Vagina (tissue), 2 donors: ENCODE data around the gene EXO5. TPM values are rescaled to one million over a fixed set of nuclear protein-coding genes. Genes with fewer than 3 reads are reported as not detected.

Experiments
- DNase-seq, 2 donors: peaks; one replicate each; pipeline ENCODE4 v3.0.0-alpha.2; 2017; ENCODE audit errors: extremely low spot score in 2 of 2
- H3K27ac ChIP-seq: fragments of 200-600 bp; sonication (generic); one replicate; pipeline ENCODE4 v1.5.1; 2019
- H3K27me3 ChIP-seq: fragments of 200-600 bp; sonication (generic); one replicate; pipeline ENCODE4 v1.5.1; 2019
- H3K36me3 ChIP-seq, 2 donors: fragments of 200-600 bp; sonication (generic); one replicate each; pipeline ENCODE4 v1.5.1; 2017 to 2019
- H3K4me1 ChIP-seq: fragments of 200-600 bp; sonication (generic); one replicate; pipeline ENCODE4 v1.5.1; 2019
- H3K4me3 ChIP-seq, 2 donors: fragments of 200-600 bp; sonication (generic); 1 replicate in 1 of 2; 2 replicates in 1 of 2; pipeline ENCODE4 v1.5.1; 2016 to 2019
- H3K9me3 ChIP-seq: fragments of 200-600 bp; sonication (generic); one replicate; pipeline ENCODE4 v1.5.1; 2019
- CTCF ChIP-seq, 3 experiments: fragments of 450-650 bp in 2 of 3; fragments of 200-600 bp in 1 of 3; sonication (generic) in 1 of 3; IDR thresholded peaks; one replicate each; pipeline ENCODE4 v1.5.1; 2017 to 2019; ENCODE audit warnings: antibody characterized with exemption in 3 of 3, mild to moderate bottlenecking in 2 of 3, moderate library complexity in 2 of 3
- POLR2A ChIP-seq, 2 donors: fragments of 450-650 bp; IDR thresholded peaks; one replicate each; pipeline ENCODE4 v1.6.1; 2017; ENCODE audit warnings: antibody characterized with exemption in 2 of 2, mild to moderate bottlenecking in 2 of 2, moderate library complexity in 2 of 2
- POLR2AphosphoS5 ChIP-seq, 2 donors: sonication (generic); formaldehyde crosslinking; IDR thresholded peaks; one replicate each; pipeline ENCODE4 v1.9.0; 2017; ENCODE audit warnings: antibody characterized with exemption in 2 of 2, mild to moderate bottlenecking in 2 of 2, low read depth in 1 of 2; ENCODE audit not compliant: insufficient read depth in 1 of 2
- intact Hi-C: fragments of 100-400 bp; cut with DNase I; formaldehyde crosslinking; loops from one replicate; pipeline ENCODE4 v1.15.1; 2023
- total RNA-seq: library from RNA; depleted of rRNA; stranded (reverse); fragments of >200 nt; gene quantifications from one replicate; pipeline ENCODE4 v1.2.3, GENCODE V29; 2016

The EXO5 gene
- total RNA-seq = 3.4 TPM

GRCh38 chr1:40508375-40509341, at the start of gene EXO5:
Gene EXO5, plus strand, starts transcription at chr1:40508767. Its CDS starts 5,778 bp downstream, at chr1:40514545.
- intact Hi-C loops = no loop called here
- Histone ChIP-seq H3K4me3 (peak within 1 kb of the TSS; percentile 66 to 86), H3K36me3 (no peaks in the 10 kb centered on the region), H3K27ac (peak within 1 kb of the TSS; percentile 42), H3K4me1 (peaks cover 17% of the 10 kb centered on the region), H3K27me3 (no peaks in the 10 kb centered on the region), H3K9me3 (no peaks in the 10 kb centered on the region)
- no peak for DNase-seq
- no peak for TF ChIP-seq CTCF (IDR thresholded peaks at IDR 0.05)
- TF ChIP-seq POLR2A (IDR thresholded peaks at IDR 0.05) = no peak
- TF ChIP-seq POLR2AphosphoS5 (IDR thresholded peaks at IDR 0.05; ENCODE audit: insufficient read depth in 1 of 2, low read depth in 1 of 2) = peak; percentile 74 to 78

- H3K9me3 ChIP-seq = peaks cover 80% of the 10 kb centered on the region
- intact Hi-C loops = no loop called here
These were observed 45.5 kb upstream of the EXO5 start for GRCh38 chr1:40462956-40463590.

GRCh38 chr1:40469327-40469726, 39.2 kb upstream of the EXO5 start:
- Histone ChIP-seq H3K4me3 (no peak overlapping the region), H3K27ac (no peak overlapping the region), H3K4me1 (no peaks in the 10 kb centered on the region), H3K36me3 (no peaks in the 10 kb centered on the region), H3K9me3 (peaks cover 30% of the 10 kb centered on the region), H3K27me3 (no peaks in the 10 kb centered on the region)
- intact Hi-C loops = no loop called here
- DNase-seq = no peak
- TF ChIP-seq POLR2AphosphoS5 (IDR thresholded peaks at IDR 0.05; ENCODE audit: insufficient read depth in 1 of 2, low read depth in 1 of 2) = no peak
- no peak for TF ChIP-seq POLR2A (IDR thresholded peaks at IDR 0.05)
- TF ChIP-seq CTCF (IDR thresholded peaks at IDR 0.05) = no peak

More at GRCh38 chr1:40462956-40463590, 45.5 kb upstream of the EXO5 start:
- Histone ChIP-seq H3K27me3 (no peaks in the 10 kb centered on the region), H3K27ac (no peak overlapping the region), H3K4me3 (no peak overlapping the region), H3K36me3 (peaks cover 0 to 44% of the 10 kb centered on the region in 2 donors), H3K4me1 (no peaks in the 10 kb centered on the region)
- no peak for DNase-seq
- TF ChIP-seq POLR2A (IDR thresholded peaks at IDR 0.05) (no peak), POLR2AphosphoS5 (IDR thresholded peaks at IDR 0.05; ENCODE audit: insufficient read depth in 1 of 2, low read depth in 1 of 2) (no peak), CTCF (IDR thresholded peaks at IDR 0.05) (no peak)

- H3K9me3 ChIP-seq = peaks cover 5% of the 10 kb centered on the region
- H3K27ac ChIP-seq = no peak overlapping the region
- no peak overlapping the region for H3K4me3 ChIP-seq
- intact Hi-C loops = no loop called here
- H3K27me3 ChIP-seq = no peaks in the 10 kb centered on the region
- TF ChIP-seq POLR2AphosphoS5 (IDR thresholded peaks at IDR 0.05; ENCODE audit: insufficient read depth in 1 of 2, low read depth in 1 of 2) (no peak), CTCF (IDR thresholded peaks at IDR 0.05) (no peak), POLR2A (IDR thresholded peaks at IDR 0.05) (no peak)
- H3K4me1 ChIP-seq = peaks cover 11% of the 10 kb centered on the region
- H3K36me3 ChIP-seq = no peaks in the 10 kb centered on the region
- DNase-seq = no peak
These were observed 33.3 kb upstream of the EXO5 start for GRCh38 chr1:40475268-40475667.
